ENCODE data around the gene HPS6. TPM values are rescaled to one million over a fixed set of nuclear protein-coding genes. Genes with fewer than 3 reads are reported as not detected.

HPS6 gene
- total RNA-seq (2022) (18.1 and 19.5 TPM in 2 replicates), Bru-seq, nascent RNA (percentile 74 among the genes with signal in this experiment), BruChase-seq, experiment 1, labeled RNA remaining after a 2-hour chase (percentile 85 among the genes with signal in this experiment), BruChase-seq, experiment 2, labeled RNA remaining after a 6-hour chase (percentile 57 among the genes with signal in this experiment)
- long read RNA-seq, transcript HPS6-201 (1 exons, 2,649 nt), result major isoform, 21 of 21 reads
- long read RNA-seq, partial matches to known transcripts, result 0 of 21 reads
- long read RNA-seq, other reads (novel, unspliced or antisense), result 0 of 21 reads

DNA sequence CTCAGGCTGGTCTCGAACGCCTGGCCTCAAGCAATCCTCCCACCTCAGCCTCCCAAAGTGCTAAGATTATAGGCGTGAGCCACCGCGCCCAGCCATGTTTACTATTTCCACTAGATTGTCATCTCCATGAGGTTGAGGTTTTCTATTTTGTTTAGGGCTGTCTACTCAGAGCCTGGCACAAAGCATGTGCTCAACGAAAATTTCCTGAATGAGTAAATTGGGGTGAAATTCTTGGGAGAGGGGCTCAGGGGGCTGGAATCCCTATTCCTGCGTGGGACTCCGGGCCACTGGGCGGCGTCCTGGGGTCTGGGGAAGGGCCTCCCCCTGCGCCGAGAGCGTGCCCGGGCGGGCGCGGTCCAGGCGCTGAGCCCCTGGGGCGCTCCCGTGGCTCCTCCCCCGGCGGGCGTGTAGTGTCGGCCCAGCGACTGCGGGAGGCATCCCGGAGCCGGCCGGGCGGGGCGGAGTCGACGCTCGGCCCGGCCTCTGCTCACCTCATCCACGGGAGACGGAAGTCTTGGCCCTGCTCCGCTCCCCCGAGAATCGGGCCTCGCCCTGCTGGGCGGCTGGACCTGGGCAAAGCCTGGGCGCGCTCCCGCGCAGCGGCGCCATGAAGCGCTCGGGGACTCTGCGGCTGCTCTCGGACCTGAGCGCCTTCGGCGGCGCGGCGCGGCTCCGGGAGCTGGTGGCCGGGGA, at the start of gene HPS6:
Gene HPS6 (plus strand): TSS at position 482 of the 693 bp plus-strand sequence. CDS start 126 bp downstream, at position 608.
- Mint-ChIP-seq H3K27me3 (ENCODE audit: insufficient read depth, unreplicated experiment) (no peaks in the 10 kb centered on the region), H3K4me3 (ENCODE audit: unreplicated experiment) (peak within 1 kb of the TSS; percentile 89), H3K36me3 (ENCODE audit: insufficient read depth, unreplicated experiment) (no peaks in the 10 kb centered on the region), H3K9me3 (ENCODE audit: unreplicated experiment) (no peaks in the 10 kb centered on the region), H3K27ac (ENCODE audit: unreplicated experiment) (peak within 1 kb of the TSS; percentile 88), H3K4me1 (ENCODE audit: low read depth, unreplicated experiment) (peaks cover 13% of the 10 kb centered on the region)
- H3K4me3 ChIP-seq (ENCODE audit: low read depth, low read length), result peak within 1 kb of the TSS; percentile 90
- H3K27me3 ChIP-seq (replicated peaks; ENCODE audit: control insufficient read depth, insufficient read depth, low read length), result no peaks in the 10 kb centered on the region
- peak; percentile 93 to 95 for DNase-seq
- no TSS peak for BruUV-seq (replicated peaks)
- ChIA-PET POLR2A (interaction anchor here (0.6 kb wide), 2 partner anchors 543 to 1363 kb away, joined by 3 to 6 read pairs; no protein-coding TSS in a partner anchor), CTCF (interaction anchor here (0.5 kb wide), 1 partner anchor 149 kb away, joined by 3 read pairs; no protein-coding TSS in a partner anchor)
- H3K9me3 ChIP-seq, result no peaks in the 10 kb centered on the region
- intact Hi-C loops (cut with micrococcal nuclease; ENCODE audit: unreplicated experiment), result loop anchor here (1.0 to 5.0 kb wide), 2 partner anchors 9 to 67 kb away; partner anchors contain the start of genes ARMH3 and PPRC1
- H3K4me1 ChIP-seq, result peaks cover 9% of the 10 kb centered on the region
- TF ChIP-seq, protein P1, sequence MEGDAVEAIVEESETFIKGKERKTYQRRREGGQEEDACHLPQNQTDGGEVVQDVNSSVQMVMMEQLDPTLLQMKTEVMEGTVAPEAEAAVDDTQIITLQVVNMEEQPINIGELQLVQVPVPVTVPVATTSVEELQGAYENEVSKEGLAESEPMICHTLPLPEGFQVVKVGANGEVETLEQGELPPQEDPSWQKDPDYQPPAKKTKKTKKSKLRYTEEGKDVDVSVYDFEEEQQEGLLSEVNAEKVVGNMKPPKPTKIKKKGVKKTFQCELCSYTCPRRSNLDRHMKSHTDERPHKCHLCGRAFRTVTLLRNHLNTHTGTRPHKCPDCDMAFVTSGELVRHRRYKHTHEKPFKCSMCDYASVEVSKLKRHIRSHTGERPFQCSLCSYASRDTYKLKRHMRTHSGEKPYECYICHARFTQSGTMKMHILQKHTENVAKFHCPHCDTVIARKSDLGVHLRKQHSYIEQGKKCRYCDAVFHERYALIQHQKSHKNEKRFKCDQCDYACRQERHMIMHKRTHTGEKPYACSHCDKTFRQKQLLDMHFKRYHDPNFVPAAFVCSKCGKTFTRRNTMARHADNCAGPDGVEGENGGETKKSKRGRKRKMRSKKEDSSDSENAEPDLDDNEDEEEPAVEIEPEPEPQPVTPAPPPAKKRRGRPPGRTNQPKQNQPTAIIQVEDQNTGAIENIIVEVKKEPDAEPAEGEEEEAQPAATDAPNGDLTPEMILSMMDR (IDR thresholded peaks at IDR 0.05; ENCODE audit: insufficient read depth in 1 of 2, low read depth in 1 of 2, low read length in 1 of 2, severe bottlenecking in 1 of 2, unreplicated experiment in 1 of 2), result peak; percentile 17 to 32
- H3K36me3 ChIP-seq (ENCODE audit: control insufficient read depth, insufficient read depth, low read length), result peaks cover 1% of the 10 kb centered on the region; the same call in 1 of the 2 replicates

DNA sequence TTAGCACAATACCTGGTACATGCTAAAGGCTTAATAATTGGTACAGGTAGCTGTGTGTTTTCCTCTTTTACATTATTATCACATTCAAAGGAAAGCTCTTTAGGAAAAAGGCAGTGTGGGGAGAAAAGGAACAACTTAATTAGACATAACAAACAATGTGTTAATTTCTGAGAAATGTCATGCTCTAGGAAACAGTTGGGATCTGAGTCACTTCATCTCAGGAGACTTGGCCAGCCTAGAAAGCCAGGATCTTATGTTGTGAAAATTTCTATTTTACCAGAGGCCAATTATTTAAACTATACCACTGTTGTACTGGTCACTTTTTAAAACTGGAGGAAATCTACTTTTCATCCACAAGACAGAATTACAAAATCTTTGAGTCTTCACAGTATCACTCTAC, 48.7 kb upstream of the HPS6 start:
- no peaks in the 10 kb centered on the region for H3K36me3 ChIP-seq (ENCODE audit: control insufficient read depth, insufficient read depth, low read length)
- TF ChIP-seq, protein P1 (IDR thresholded peaks at IDR 0.05; ENCODE audit: insufficient read depth in 1 of 2, low read depth in 1 of 2, low read length in 1 of 2, severe bottlenecking in 1 of 2, unreplicated experiment in 1 of 2), result no peak
- Mint-ChIP-seq H3K36me3 (ENCODE audit: insufficient read depth, unreplicated experiment) (peaks cover 28% of the 10 kb centered on the region), H3K9me3 (ENCODE audit: unreplicated experiment) (no peaks in the 10 kb centered on the region), H3K4me1 (ENCODE audit: low read depth, unreplicated experiment) (no peaks in the 10 kb centered on the region), H3K4me3 (ENCODE audit: unreplicated experiment) (no peak overlapping the region), H3K27ac (ENCODE audit: unreplicated experiment) (no peak overlapping the region), H3K27me3 (ENCODE audit: insufficient read depth, unreplicated experiment) (no peaks in the 10 kb centered on the region)
- no peak overlapping the region for H3K4me3 ChIP-seq (ENCODE audit: low read depth, low read length)
- no TSS peak for BruUV-seq (replicated peaks)
- intact Hi-C loops (cut with micrococcal nuclease; ENCODE audit: unreplicated experiment), result no loop called here
- ChIA-PET CTCF (no interaction called here), POLR2A (no interaction called here)
- H3K9me3 ChIP-seq, result no peaks in the 10 kb centered on the region
- no peaks in the 10 kb centered on the region for H3K27me3 ChIP-seq (replicated peaks; ENCODE audit: control insufficient read depth, insufficient read depth, low read length)
- DNase-seq, result no peak
- H3K4me1 ChIP-seq, result no peaks in the 10 kb centered on the region

DNA sequence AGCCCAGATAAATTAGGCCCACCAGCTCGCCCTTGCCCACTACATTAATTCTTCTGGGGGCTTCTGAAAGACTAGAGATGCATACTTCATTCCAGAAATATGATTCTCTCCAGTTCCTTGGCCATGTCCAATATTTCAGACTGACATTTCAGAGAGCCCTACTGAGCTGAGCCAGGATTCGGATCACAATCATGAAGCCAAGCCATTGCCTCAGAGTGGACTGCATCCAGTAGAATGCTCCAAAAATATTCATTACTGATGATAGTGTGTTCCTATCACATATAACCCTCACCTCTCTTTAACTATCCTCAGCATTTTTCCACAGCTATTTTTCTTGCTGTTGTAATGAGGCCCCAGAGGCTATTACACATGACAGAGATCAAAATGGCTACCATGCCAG, 47.9 kb upstream of the HPS6 start:
- peaks cover 32% of the 10 kb centered on the region for H3K36me3 Mint-ChIP-seq (ENCODE audit: insufficient read depth, unreplicated experiment)
- TF ChIP-seq, protein P1 (IDR thresholded peaks at IDR 0.05; ENCODE audit: insufficient read depth in 1 of 2, low read depth in 1 of 2, low read length in 1 of 2, severe bottlenecking in 1 of 2, unreplicated experiment in 1 of 2), result no peak
- no peaks in the 10 kb centered on the region for H3K9me3 ChIP-seq
- no peak overlapping the region for H3K4me3 Mint-ChIP-seq (ENCODE audit: unreplicated experiment)
- intact Hi-C loops (cut with micrococcal nuclease; ENCODE audit: unreplicated experiment), result no loop called here
- no peaks in the 10 kb centered on the region for H3K4me1 Mint-ChIP-seq (ENCODE audit: low read depth, unreplicated experiment)
- no peak for DNase-seq
- no peaks in the 10 kb centered on the region for H3K9me3 Mint-ChIP-seq (ENCODE audit: unreplicated experiment)
- H3K27me3 Mint-ChIP-seq (ENCODE audit: insufficient read depth, unreplicated experiment), result no peaks in the 10 kb centered on the region
- no peaks in the 10 kb centered on the region for H3K36me3 ChIP-seq (ENCODE audit: control insufficient read depth, insufficient read depth, low read length)
- no peaks in the 10 kb centered on the region for H3K4me1 ChIP-seq
- BruUV-seq (replicated peaks), result no TSS peak
- no peak overlapping the region for H3K4me3 ChIP-seq (ENCODE audit: low read depth, low read length)
- H3K27ac Mint-ChIP-seq (ENCODE audit: unreplicated experiment), result no peak overlapping the region
- POLR2A ChIA-PET, result no interaction called here
- H3K27me3 ChIP-seq (replicated peaks; ENCODE audit: control insufficient read depth, insufficient read depth, low read length), result no peaks in the 10 kb centered on the region
- CTCF ChIA-PET, result no interaction called here

All from Caco-2 (cell line).